Activated CD8-positive, alpha-beta memory T cell treated with anti-CD3 and anti-CD28 coated beads for 1 hour (primary cell): Measurements from ENCODE around the gene FASTKD1.
"Not testable (repeated sequence)": the region's sequence is repeated elsewhere in the genome, so short reads cannot be mapped to it uniquely, and the experiment has no call there.

ENCODE experiments used
- DNase-seq, 2 donors: peaks; one replicate each; pipeline ENCODE4 v3.0.0-alpha.2; 2020; ENCODE audit warnings: low read depth in 1 of 2; ENCODE audit errors: extremely low read depth in 1 of 2

The FASTKD1 gene, protein sequence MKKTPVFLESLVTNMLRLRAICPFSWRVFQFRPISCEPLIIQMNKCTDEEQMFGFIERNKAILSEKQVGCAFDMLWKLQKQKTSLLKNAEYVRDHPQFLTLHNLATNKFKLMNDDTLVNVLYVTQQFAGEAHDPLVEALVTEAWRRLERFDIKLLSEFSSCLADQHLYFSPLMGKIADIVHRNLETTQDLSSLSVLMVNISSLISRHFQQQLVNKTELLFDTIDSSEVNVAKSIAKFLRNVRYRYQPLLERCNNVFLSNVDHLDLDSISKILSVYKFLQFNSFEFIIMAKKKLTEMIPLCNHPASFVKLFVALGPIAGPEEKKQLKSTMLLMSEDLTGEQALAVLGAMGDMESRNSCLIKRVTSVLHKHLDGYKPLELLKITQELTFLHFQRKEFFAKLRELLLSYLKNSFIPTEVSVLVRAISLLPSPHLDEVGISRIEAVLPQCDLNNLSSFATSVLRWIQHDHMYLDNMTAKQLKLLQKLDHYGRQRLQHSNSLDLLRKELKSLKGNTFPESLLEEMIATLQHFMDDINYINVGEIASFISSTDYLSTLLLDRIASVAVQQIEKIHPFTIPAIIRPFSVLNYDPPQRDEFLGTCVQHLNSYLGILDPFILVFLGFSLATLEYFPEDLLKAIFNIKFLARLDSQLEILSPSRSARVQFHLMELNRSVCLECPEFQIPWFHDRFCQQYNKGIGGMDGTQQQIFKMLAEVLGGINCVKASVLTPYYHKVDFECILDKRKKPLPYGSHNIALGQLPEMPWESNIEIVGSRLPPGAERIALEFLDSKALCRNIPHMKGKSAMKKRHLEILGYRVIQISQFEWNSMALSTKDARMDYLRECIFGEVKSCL

DNA sequence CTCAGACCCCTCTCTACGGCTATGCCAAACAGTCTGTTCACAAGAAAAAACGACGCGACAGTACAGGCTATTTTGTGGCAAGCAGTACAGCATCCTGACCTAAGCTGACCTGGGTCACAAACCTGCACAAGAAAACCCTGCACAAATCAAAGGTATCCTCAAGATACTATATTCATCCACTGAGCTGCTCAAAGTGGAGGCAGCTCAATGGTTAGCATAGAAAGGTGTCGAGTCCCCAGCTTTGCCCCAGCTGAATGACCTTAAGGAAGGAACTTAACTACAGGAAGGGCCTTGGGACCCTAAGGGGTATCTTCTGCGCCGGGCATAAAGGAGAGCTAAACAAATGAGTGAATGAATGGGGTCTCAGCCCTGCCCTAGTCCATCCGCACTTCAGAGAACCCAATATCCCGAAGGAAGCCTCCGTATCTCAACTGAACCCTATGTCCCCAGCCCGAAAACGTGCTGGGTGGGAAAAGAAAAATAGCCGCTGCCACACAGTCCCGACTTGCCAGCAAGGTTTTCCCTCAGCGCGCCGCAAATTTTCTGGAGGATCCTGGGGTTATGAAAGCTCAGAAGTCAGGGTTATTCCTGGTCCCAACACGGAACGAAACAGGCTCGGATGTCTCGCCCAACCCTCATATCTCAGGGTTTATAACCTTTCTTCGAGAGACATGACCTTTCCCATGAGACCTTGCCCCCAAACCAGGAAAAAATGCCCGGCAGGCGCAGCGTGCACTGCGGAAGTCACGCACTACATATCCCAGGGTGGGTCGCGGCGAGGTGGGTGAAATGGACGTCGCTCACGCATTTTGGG is at the start of gene FASTKD1:
Gene FASTKD1, minus strand, starts transcription at position 706 of the 814 bp plus-strand sequence. CDS start 1,836 bp downstream, outside the sequence.
- DNase-seq: peak; percentile 70 to 74

DNA sequence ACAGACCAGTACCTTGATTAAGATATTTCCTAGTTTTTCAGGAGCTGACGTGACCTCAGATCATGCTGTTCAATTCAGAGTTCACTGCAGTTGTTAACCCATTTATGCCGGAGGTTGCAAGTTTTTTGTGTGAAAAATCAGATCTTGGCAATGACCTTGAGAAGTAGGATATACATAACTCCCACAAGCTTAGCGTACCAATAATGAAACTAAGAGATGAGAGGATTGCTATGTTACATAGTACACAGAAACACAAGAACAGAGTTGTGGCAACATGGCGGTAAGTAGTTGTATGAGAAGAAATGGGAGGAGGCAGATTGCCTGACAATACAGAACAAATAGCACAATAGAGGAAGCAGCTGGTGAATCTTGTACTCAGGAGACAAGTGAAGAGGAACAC is 49.6 kb upstream of the FASTKD1 start:
- DNase-seq: no peak

DNA sequence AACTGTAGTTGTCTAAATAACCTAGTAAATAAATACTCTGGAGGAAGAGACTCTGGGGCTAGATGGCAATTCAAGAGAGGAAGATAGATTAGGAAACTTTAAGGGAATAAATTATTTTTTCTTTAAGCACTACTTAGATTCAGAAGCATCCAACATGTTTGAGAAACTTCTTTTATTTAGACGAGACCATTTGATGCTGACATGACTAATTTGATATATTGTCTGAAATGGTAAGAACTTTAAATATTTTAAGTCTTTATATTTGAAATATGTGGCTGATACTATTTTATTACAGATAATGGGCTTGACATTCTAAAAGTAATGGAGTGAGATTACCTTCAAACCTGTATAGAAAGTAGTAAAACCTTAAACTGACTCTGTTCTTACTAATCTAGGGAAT is 46.8 kb upstream of the FASTKD1 start:
- no peak for DNase-seq

DNA sequence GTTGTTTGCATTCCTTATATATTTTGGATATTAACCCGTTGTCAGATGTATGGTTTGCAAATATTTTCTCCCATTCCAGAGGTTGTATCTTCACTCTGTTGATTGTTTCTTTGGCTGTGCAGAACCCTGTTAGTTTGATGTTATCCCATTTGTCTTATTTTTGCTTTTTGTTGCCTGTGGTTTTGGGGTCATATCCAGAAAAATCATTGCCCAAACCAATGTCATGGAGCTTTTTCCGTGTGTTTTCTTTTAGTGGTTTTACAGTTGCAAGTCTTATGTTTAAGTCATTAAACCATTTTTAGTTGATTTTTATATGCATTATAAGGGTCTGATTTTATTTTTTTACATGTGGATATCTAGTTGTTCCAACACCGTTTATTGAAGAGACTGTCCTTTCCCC is 46.3 kb upstream of the FASTKD1 start:
- DNase-seq: no peak

DNA sequence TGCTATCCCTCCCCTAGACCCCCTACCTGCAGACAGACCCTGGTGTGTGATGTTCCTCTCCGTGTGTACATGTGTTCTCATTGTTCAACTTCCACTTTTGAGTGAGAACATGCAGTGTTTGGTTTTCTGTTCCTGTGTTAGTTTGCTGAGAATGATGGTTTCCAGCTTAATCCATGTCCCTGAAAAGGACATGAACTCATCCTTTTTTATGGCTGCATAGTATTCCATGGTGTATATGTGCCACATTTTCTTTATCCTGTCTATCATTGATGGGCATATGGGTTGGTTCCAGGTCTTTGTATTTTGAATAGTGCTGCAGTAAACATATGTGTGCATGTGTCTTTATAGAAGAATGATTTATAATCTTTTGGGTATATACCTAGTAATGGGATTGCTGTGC is 42.3 kb upstream of the FASTKD1 start:
- DNase-seq: not testable (repeated sequence)

DNA sequence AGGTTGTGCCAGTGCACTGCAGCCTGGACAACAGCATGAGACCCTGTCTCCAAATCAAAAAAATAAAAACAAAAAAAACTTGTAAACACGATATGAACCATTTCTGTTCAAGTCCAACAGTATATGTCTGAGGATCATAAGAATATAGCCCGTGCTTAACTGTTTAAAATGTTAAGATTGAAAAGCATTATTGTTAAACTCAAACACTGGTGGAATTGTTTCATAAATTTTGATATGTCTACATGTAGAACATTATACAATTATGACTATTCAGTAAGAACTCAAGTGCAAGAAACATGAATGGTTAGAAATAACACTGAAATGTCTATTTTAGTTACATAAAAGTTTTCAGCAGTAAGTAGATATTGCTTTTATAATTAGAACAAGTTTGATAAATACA is 40.2 kb upstream of the FASTKD1 start:
- DNase-seq: no peak

DNA sequence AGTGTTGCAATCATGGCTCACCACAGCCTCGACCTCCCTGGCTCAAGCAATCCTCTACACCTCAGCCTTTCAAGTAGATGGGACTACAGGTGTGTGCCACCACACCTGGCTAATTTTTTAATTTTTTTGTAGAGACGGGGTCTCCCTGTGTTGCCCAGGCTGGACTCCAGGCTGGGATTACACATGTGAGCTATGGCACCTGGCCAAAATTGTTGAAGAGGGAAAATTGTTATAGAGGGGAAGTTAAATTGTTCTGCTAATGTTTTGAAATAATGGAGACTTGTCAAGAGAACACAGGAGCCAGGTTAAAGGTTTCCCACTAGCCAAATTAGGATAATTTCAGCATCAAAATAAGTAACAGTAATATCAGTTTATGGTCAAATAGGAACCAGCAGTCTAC is 35.6 kb upstream of the FASTKD1 start:
- DNase-seq: no peak

DNA sequence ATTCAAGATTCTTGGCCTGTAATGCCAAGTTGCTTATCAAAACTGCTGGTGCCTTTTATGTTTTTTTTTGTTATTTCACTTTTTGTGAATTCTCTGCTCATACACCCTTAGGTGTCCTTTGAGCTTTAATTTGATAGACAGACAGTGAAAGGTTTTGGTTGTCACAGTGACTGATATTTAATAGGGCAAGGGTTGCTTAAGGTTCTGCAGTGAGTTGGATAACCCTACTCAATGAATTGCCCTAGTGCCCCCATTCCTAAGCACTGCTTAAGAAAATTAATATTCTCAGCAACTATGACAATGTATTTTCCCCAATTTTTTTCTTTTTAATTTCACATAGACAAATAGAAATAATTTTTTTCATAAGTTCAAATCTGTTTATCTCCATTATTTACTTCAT is 25.9 kb upstream of the FASTKD1 start:
- no peak for DNase-seq

DNA sequence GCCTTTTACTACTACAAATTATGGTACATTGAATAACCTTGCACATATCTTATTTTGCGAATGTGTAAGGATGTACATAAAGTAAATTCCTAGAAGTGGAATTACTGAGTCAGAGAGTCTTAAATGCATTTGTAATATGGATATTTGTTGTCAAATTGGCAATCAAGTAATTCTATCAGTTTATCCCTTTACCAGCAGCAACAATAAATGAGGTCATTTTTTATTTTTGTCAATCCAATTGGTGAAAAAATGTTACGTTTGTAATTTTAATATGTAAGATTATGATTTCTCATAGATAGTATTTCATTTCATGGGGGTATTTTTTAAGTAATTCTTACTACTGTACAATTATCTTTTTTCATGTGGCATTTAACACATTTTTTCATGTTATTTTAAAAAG is 25.3 kb upstream of the FASTKD1 start:
- no peak for DNase-seq

DNA sequence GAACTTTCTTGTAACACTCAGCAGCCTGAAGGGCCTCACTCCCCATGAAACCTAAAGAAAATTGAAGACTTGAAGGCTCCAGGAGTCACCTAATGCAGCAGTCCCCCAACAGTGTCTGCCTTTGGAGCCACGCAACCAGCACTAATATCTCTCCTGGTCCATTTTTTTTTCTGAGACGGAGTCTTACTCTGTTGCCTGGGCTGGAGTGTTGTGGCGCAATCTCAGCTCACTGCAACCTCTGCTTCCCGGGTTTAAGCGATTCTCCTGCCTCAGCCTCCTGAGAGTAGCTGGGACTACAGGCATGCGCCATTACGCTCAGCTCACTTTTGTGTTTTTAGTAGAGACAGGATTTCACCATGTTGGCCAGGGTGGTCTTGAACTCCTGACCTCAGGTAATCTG is 22.9 kb upstream of the FASTKD1 start:
- DNase-seq: not testable (repeated sequence)

DNA sequence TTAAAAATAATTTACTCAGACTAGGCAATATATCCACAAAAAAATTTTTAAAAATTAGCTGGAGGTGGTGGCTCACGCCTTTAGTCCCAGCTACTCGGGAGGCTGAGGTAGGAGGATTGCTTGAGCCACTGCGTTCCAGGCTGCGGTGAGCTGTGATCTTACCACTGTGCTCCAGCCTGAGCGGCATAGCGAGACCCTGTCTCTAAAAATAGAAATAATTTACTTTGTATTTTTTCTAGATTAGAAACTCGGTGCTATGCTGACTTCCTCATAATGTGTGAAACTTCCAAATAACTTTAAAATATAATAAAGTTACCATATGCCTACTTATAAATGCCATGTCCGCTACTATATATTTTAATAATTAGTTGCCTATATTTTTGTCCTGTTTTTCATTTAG is 17.1 kb upstream of the FASTKD1 start:
- DNase-seq: no peak

DNA sequence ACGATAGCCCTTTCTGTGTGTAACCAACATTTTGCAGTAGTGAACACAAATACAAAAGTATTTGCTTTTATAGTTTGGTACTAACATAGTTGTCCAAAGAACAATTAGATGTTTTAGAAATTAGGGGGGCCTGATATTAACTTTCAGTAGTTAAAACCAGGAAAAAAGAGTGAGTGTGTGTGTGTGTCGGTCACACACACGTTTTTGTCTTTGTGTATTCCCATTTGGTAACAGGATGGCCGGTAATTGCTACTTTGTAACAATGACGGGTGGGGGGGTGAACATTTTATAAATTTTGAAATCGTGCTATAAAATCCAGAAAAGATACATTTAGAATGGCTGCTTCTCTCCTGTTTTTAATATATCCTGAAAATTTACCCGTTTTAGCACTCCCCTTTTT is 12.0 kb upstream of the FASTKD1 start:
- no peak for DNase-seq

DNA sequence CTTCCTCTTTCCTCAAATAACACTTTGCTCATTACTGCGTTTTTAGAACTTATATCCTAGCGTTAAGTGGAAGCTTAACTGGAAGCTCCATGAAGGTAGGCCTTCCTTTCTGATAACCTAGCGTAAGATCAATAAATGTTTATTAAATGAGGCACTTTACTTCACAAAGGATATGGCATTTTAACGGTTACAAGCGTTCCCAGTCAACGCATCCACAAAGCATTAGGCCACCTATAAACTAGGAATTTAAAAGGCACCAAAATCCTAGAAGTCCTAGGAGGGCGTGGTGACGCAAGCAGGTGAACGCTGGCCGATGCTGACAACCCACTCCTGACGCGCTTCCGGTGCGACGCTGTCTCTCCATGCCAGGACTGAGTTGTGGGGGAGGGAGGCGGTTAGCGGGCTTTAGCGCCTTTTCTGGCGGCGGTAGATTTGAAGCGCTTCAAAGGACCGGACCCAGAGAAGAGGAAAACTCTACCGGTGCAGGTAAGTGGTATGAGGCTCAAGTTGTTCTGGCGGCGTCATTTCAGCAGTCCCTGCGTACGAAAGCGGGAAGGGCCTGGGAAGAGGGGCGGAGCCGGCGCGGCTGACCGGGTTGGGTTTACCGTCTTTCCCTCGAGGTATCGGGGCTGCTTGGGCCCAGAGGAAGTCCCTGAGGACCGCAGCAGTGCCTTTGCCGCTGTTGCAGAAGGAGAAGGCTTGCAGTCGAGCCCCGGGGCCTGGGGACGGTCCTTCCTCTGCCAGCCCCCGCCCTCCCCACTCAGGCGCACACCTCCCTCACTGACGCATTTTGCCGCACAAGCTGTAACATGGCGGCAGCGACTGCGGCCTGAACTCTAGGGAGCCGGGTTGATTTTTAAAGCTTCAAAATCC is 10.6 kb upstream of the FASTKD1 start, which contains the start of gene PPIG:
Gene PPIG, plus strand, starts transcription at position 347 of the 873 bp plus-strand sequence. CDS start 19,691 bp downstream, outside the sequence.
- peak; percentile 75 to 82 for DNase-seq

DNA sequence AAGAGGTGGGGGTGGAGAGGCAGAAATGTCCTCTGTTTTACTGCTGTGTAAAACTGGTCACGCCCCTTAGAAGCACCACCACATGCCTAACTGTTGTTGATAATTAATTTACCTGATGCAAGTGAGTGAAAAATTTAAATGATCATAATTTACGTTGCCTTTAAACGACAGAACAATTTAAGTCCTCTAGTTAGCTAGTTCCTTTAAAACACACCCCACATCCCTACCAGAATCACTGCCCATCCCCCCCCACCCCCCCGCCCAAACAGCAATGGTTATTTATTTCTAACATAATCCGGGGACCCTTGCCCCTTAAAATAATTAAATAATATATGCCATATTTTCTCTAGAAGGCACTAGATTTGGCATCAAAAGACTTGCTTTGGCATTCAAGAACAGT is 9.9 kb upstream of the FASTKD1 start:
- no peak for DNase-seq

DNA sequence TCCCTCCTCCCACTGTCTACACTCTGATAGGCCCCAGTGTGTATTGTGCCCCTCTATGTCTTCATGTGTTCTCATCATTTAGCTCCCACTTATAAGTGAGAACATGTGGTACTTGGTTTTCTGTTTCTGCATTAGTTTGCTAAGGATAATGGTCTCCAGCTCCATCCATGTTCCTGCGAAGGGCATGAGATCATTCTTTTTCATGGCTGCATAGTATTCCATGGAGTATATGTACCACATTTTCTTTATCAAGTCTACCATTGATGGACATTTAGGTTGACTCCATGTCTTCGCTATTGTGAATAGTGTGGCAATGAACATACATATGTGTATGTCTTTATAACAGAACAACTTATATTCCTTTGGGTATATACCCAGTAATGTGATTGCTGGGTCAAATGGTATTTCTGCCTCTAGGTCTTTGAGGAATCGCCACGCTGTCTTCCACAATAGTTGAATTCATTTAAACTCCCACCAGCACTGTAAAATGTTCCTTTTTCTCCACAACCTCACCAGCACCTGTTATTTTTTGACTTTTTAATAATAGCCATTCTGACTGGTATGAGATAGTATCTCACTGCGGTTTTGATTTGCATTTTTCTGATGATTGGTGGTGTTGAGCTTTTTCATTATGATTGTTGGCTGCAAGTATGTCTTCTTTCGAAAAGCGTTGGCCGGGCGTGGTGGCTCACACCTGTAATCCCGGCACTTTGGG is 9.0 kb upstream of the FASTKD1 start:
- DNase-seq: not testable (repeated sequence)

DNA sequence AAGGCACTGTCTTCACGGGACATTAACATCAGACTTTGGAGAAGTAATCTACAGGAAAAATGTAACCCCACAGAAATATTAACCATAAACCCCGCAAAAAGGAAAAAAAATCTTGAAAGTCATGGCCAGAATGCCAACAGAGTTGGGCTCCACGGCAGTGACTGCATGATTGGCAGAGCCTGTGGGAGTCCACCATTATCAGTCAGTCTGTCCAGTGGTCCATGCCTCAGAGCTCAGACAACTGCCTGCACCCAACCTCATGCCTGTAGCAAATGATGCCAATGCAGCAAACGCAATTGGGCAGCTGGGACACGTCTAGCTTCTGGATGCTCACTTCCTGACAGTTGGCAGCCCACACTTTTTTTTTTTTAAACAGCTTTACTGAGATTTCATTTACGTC is 5.4 kb upstream of the FASTKD1 start:
- no peak for DNase-seq

DNA sequence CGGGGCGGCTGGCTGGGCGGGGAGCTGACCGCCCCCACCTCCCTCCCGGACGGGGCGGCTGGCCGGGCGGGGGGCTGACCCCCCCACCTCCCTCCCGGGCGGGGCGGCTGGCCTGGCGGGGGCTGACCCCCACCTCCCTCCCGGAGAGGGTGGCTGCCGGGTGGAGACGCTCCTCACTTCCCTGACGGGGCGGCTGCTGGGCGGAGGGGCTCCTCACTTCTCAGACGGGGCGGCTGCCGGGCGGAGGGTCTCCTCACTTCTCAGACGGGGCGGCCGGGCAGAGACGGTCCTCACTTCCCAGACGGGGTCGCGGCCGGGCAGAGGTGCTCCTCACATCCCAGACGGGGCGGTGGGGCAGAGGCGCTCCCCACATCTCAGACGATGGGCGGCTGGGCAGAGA is 1.6 kb upstream of the FASTKD1 start:
- DNase-seq: not testable (repeated sequence)

DNA sequence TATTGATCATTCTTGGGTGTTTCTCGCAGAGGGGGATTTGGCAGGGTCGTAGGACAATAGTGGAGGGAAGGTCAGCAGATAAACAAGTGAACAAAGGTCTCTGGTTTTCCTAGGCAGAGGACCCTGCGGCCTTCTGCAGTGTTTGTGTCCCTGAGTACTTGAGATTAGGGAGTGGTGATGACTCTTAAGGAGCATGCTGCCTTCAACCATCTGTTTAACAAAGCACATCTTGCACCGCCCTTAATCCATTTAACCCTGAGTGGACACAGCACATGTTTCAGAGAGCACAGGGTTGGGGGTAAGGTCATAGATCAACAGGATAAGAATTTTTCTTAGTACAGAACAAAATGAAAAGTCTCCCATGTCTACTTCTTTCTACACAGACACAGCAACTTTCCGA is 874 bp upstream of the FASTKD1 start:
- not testable (repeated sequence) for DNase-seq

DNA sequence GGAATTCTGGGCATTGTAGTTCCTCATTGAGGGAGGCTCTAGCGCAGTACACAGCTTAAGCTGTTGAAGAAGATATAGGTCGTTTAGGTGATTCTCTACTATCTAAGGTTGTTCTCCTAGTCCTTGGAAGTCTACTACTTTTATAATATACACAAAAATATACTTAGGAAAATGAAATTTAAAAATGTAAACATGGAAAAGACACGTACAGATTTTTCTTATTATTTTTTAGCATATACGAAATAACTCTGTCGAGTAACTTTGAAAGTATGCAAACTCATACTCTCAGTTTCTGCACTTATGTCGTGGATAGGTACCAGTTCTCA is 272 bp upstream of the FASTKD1 start:
- no peak for DNase-seq

DNA sequence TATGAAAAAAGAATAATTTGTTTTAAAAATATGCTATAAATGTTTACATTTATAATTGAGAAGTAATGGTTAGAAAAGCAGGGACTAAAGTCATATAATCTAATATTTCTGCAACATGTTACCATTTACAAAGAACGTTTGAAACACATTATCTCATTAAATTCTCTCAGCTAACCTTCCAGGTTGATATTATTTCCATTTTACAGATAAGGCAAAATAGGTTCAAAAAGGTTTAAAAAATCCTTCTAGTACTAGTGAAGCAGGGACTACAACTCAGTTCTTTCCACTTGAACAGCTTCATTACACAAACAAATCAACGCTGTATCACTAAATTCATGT is 875 bp downstream of the FASTKD1 start:
- DNase-seq: no peak
